HEK293 (cell line): Measurements from ENCODE around the gene UBE2D3.

ENCODE experiments used
- CTCF ChIA-PET: fragments of 350-600 bp; formaldehyde crosslinking; extraction: SDS; loops from one replicate; lab custom pipeline; 2021; ENCODE audit warnings: antibody characterized with exemption; lab: Yijun Ruan, JAX
- POLR2A ChIA-PET: fragments of 300-600 bp; formaldehyde crosslinking; extraction: SDS; loops from one replicate; lab custom pipeline; 2020; ENCODE audit warnings: antibody characterized with exemption, inconsistent platforms; lab: Yijun Ruan, JAX
- H3K27ac ChIP-seq: fragments of 200-500 bp; sonication (Bioruptor generic); 2 replicates; pipeline ENCODE4 v1.5.1; 2014; ENCODE audit warnings: low read depth, low read length, control low read depth, inconsistent platforms; ENCODE audit errors: extremely low read depth
- H3K36me3 ChIP-seq, 2 experiments: fragments of 200-500 bp in 1 of 2; sonication (Bioruptor generic) in 1 of 2; 1 replicate in 1 of 2; 2 replicates in 1 of 2; pipeline ENCODE4 v1.5.1; 2014 to 2017; ENCODE audit warnings: inconsistent platforms in 2 of 2, low read length in 2 of 2; ENCODE audit not compliant: control insufficient read depth in 2 of 2, insufficient read depth in 1 of 2
- H3K4me1 ChIP-seq: fragments of 200-500 bp; sonication (Bioruptor generic); 2 replicates; pipeline ENCODE4 v1.5.1; 2014; ENCODE audit warnings: mild to moderate bottlenecking, low read length, inconsistent platforms; ENCODE audit not compliant: control insufficient read depth, insufficient read depth
- H3K4me3 ChIP-seq: 2 replicates; pipeline ENCODE4 v1.5.1; 2011; ENCODE audit warnings: low read depth, mild to moderate bottlenecking, control low read depth, low read length, moderate library complexity
- H3K9me3 ChIP-seq: fragments of 200-500 bp; sonication (Bioruptor generic); 2 replicates; pipeline ENCODE4 v1.5.1; 2014; ENCODE audit warnings: low read depth, low read length, inconsistent platforms; ENCODE audit not compliant: control insufficient read depth, insufficient read depth
- ELK4 ChIP-seq: IDR thresholded peaks from 2 replicates; pipeline ENCODE4 v1.6.1; 2011; ENCODE audit warnings: mild to moderate bottlenecking, low read depth, low read length, borderline replicate concordance
- GLIS1 ChIP-seq: fragments of 450-650 bp; formaldehyde crosslinking; IDR thresholded peaks from 2 replicates; pipeline ENCODE4 v1.5.1; 2016; ENCODE audit warnings: missing biosample characterization, missing genetic modification characterization
- KLF17 ChIP-seq: fragments of 450-650 bp; formaldehyde crosslinking; IDR thresholded peaks from 2 replicates; pipeline ENCODE4 v1.5.1; 2016; ENCODE audit warnings: missing biosample characterization, missing genetic modification characterization
- MEIS1 ChIP-seq: sonication (generic); formaldehyde crosslinking; IDR thresholded peaks from 2 replicates; pipeline ENCODE4 v1.8.1; 2022; ENCODE audit warnings: missing genetic modification reagents, mild to moderate bottlenecking, borderline replicate concordance
- OVOL3 ChIP-seq: fragments of 450-650 bp; formaldehyde crosslinking; IDR thresholded peaks from 2 replicates; pipeline ENCODE4 v1.5.1; 2016; ENCODE audit warnings: missing biosample characterization, missing genetic modification characterization
- RBAK ChIP-seq: fragments of 450-650 bp; formaldehyde crosslinking; IDR thresholded peaks from 2 replicates; pipeline ENCODE4 v1.5.1; 2016; ENCODE audit warnings: missing biosample characterization, missing genetic modification characterization
- ZEB2 ChIP-seq: fragments of 450-650 bp; formaldehyde crosslinking; IDR thresholded peaks from 2 replicates; pipeline ENCODE4 v1.5.1; 2016; ENCODE audit warnings: missing biosample characterization, missing genetic modification characterization
- ZFP3 ChIP-seq: fragments of 450-650 bp; formaldehyde crosslinking; IDR thresholded peaks from 2 replicates; pipeline ENCODE4 v1.5.1; 2016; ENCODE audit warnings: low read depth, missing biosample characterization, missing genetic modification characterization
- ZIC2 ChIP-seq: fragments of 450-650 bp; formaldehyde crosslinking; IDR thresholded peaks from 2 replicates; pipeline ENCODE4 v1.5.1; 2016; ENCODE audit warnings: missing biosample characterization, missing genetic modification characterization
- ZNF10 ChIP-seq: fragments of 450-650 bp; formaldehyde crosslinking; IDR thresholded peaks from 2 replicates; pipeline ENCODE4 v1.5.1; 2017; ENCODE audit warnings: missing biosample characterization, missing genetic modification characterization
- ZNF114 ChIP-seq: fragments of 450-650 bp; formaldehyde crosslinking; IDR thresholded peaks from 2 replicates; pipeline ENCODE4 v1.5.0; 2017; ENCODE audit warnings: missing biosample characterization, missing genetic modification characterization
- ZNF211 ChIP-seq: fragments of 450-650 bp; formaldehyde crosslinking; IDR thresholded peaks from 2 replicates; pipeline ENCODE4 v1.5.1; 2016; ENCODE audit warnings: low read depth, missing biosample characterization, missing genetic modification characterization
- ZNF311 ChIP-seq: fragments of 450-650 bp; formaldehyde crosslinking; IDR thresholded peaks from 2 replicates; pipeline ENCODE4 v1.5.1; 2017; ENCODE audit warnings: missing biosample characterization, missing genetic modification characterization, borderline replicate concordance
- ZNF398 ChIP-seq: fragments of 450-650 bp; formaldehyde crosslinking; IDR thresholded peaks from 2 replicates; pipeline ENCODE4 v1.5.1; 2017; ENCODE audit warnings: missing biosample characterization, missing genetic modification characterization
- ZNF423 ChIP-seq: fragments of 450-650 bp; formaldehyde crosslinking; IDR thresholded peaks from 2 replicates; pipeline ENCODE4 v1.5.1; 2016; ENCODE audit warnings: missing biosample characterization, missing genetic modification characterization
- ZNF514 ChIP-seq: fragments of 450-650 bp; formaldehyde crosslinking; IDR thresholded peaks from 2 replicates; pipeline ENCODE4 v1.5.1; 2016; ENCODE audit warnings: missing biosample characterization, missing genetic modification characterization
- ZNF555 ChIP-seq: fragments of 450-650 bp; formaldehyde crosslinking; conservative IDR thresholded peaks from 2 replicates; pipeline ENCODE4 v1.5.1; 2017; ENCODE audit warnings: missing biosample characterization, mild to moderate bottlenecking, missing genetic modification characterization, inconsistent platforms
- ZNF560 ChIP-seq: fragments of 450-650 bp; formaldehyde crosslinking; IDR thresholded peaks from 2 replicates; pipeline ENCODE4 v1.5.1; 2017; ENCODE audit warnings: missing biosample characterization, missing genetic modification characterization, borderline replicate concordance
- ZNF626 ChIP-seq: fragments of 450-650 bp; sonication (Bioruptor Pico); formaldehyde crosslinking; IDR thresholded peaks from 2 replicates; pipeline ENCODE4 v1.5.1; 2018; ENCODE audit warnings: missing biosample characterization, missing genetic modification characterization, inconsistent platforms
- ZNF660 ChIP-seq: fragments of 450-650 bp; IDR thresholded peaks from 2 replicates; pipeline ENCODE4 v1.5.1; 2018; ENCODE audit warnings: missing biosample characterization, mild to moderate bottlenecking, missing genetic modification characterization
- ZNF768 ChIP-seq: fragments of 450-650 bp; formaldehyde crosslinking; IDR thresholded peaks from 2 replicates; pipeline ENCODE4 v1.5.1; 2018; ENCODE audit warnings: missing biosample characterization, mild to moderate bottlenecking, missing genetic modification characterization
- ZNF777 ChIP-seq: fragments of 450-650 bp; formaldehyde crosslinking; IDR thresholded peaks from 2 replicates; pipeline ENCODE4 v1.5.1; 2017; ENCODE audit warnings: missing biosample characterization, missing genetic modification characterization, borderline replicate concordance
- ZSCAN30 ChIP-seq: fragments of 450-650 bp; IDR thresholded peaks from 2 replicates; pipeline ENCODE4 v1.5.1; 2018; ENCODE audit warnings: missing biosample characterization, mild to moderate bottlenecking, missing genetic modification characterization, moderate library complexity
- TF ChIP-seq, protein P1 (sequence below): fragments of 450-650 bp; formaldehyde crosslinking; conservative IDR thresholded peaks from 2 replicates; pipeline ENCODE4 v1.5.1; 2016; ENCODE audit warnings: low read depth, missing biosample characterization, missing genetic modification characterization

UBE2D3 gene

DNA sequence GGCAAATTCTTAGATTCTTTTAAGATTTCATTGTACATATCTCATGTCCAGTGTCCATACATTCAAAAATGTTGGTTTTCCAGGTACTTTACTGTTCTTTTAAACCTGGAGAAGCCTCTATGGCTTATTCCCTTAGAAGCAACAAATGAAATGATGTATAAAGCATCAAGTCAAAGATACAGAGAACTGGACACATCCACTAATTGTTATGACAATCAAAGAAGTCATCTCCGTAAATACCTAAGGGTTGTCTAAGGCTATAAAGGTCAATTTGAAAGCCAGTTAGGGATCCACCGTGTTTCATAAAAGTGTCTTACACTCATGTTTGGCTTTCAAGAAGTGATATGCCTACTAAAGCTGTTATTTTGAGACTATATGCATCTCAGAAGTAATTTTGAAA lies 32.4 kb downstream of the UBE2D3 start (continued):
- TF ChIP-seq, protein P1, sequence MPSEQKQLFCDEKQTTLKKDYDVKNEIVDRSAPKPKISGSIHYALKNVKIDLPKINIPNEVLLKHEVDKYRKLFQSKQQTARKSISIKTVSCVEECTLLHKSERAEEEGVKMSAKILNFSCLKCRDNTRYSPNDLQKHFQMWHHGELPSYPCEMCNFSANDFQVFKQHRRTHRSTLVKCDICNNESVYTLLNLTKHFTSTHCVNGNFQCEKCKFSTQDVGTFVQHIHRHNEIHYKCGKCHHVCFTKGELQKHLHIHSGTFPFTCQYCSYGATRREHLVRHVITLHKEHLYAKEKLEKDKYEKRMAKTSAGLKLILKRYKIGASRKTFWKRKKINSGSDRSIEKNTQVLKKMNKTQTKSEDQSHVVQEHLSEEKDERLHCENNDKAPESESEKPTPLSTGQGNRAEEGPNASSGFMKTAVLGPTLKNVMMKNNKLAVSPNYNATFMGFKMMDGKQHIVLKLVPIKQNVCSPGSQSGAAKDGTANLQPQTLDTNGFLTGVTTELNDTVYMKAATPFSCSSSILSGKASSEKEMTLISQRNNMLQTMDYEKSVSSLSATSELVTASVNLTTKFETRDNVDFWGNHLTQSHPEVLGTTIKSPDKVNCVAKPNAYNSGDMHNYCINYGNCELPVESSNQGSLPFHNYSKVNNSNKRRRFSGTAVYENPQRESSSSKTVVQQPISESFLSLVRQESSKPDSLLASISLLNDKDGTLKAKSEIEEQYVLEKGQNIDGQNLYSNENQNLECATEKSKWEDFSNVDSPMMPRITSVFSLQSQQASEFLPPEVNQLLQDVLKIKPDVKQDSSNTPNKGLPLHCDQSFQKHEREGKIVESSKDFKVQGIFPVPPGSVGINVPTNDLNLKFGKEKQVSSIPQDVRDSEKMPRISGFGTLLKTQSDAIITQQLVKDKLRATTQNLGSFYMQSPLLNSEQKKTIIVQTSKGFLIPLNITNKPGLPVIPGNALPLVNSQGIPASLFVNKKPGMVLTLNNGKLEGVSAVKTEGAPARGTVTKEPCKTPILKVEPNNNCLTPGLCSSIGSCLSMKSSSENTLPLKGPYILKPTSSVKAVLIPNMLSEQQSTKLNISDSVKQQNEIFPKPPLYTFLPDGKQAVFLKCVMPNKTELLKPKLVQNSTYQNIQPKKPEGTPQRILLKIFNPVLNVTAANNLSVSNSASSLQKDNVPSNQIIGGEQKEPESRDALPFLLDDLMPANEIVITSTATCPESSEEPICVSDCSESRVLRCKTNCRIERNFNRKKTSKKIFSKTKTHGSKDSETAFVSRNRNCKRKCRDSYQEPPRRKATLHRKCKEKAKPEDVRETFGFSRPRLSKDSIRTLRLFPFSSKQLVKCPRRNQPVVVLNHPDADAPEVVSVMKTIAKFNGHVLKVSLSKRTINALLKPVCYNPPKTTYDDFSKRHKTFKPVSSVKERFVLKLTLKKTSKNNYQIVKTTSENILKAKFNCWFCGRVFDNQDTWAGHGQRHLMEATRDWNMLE: no peak
- TF ChIP-seq ZNF560 (tag by site-specific recombination): no peak
- TF ChIP-seq ZNF555: no peak
- no peak for TF ChIP-seq ZNF777 (tag by site-specific recombination)

DNA sequence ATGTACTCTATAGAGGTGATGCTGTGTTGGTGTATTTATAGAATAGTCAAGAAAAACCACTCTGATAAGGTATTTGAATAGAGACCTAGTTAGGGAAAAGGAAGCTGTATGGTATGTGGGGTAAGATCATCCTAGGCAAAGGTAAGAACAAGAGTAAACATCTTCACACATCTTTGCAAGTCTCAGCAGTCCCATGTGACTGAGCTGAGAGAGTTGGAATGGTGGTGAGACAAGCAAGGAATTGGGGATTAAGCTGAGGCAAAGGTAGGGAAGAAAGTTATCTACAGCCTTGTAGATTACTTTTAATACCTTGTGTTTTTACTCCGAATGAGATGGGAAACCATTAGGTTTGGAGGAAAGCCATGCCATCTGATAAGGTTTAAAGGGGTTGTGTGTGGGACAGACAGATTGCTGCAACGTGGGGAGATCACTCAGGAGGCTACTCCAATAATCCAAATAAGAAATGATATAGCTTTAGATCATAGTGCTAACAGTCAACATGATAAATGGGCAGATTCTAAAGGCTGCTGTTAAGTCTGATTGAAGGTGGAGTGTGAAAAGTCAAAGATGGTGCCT lies 34.9 kb downstream of the UBE2D3 start:
- peaks cover 0 to 53% of the 10 kb centered on the region in 2 experiments; a peak in 1 of 3 replicates for H3K36me3 ChIP-seq
- no peak overlapping the region for H3K4me3 ChIP-seq
- CTCF ChIA-PET: no interaction called here
- POLR2A ChIA-PET: no interaction called here
- no peak overlapping the region for H3K27ac ChIP-seq
- H3K4me1 ChIP-seq: no peaks in the 10 kb centered on the region
- H3K9me3 ChIP-seq: no peaks in the 10 kb centered on the region
- TF ChIP-seq ZNF777 (tag by site-specific recombination) (no peak), ZNF311 (no peak), ZNF114 (tag by site-specific recombination) (no peak), ZIC2 (tag by site-specific recombination) (no peak), ZSCAN30 (tag by site-specific recombination) (no peak), MEIS1 (no peak), ZNF211 (tag by site-specific recombination) (no peak), OVOL3 (tag by site-specific recombination) (no peak), ZEB2 (no peak), ZNF423 (tag by site-specific recombination) (no peak)

GRCh38 chr4:102791318-102791835 lies 36.0 kb downstream of the UBE2D3 start:
- Histone ChIP-seq H3K27ac (no peak overlapping the region), H3K36me3 (peaks cover 0 to 43% of the 10 kb centered on the region in 2 experiments; a peak in 1 of 3 replicates), H3K4me3 (no peak overlapping the region), H3K9me3 (no peaks in the 10 kb centered on the region), H3K4me1 (no peaks in the 10 kb centered on the region)
- CTCF ChIA-PET: no interaction called here
- POLR2A ChIA-PET: no interaction called here
- TF ChIP-seq ZNF10 (tag by site-specific recombination) (no peak), ELK4 (no peak), ZNF768 (tag by site-specific recombination) (no peak), ZFP3 (tag by site-specific recombination) (no peak), KLF17 (tag by site-specific recombination) (no peak), GLIS1 (tag by site-specific recombination) (no peak), RBAK (tag by site-specific recombination) (no peak), ZNF626 (tag by site-specific recombination) (no peak), ZNF514 (tag by site-specific recombination) (no peak), ZNF660 (tag by site-specific recombination) (no peak), ZNF398 (tag by site-specific recombination) (no peak)
